Astrocyte of the spinal cord (primary cell): ENCODE data around the gene CDH26.

Source experiments
- DNase-seq: peaks from one replicate; pipeline ENCODE4 v3.0.0; 2011; ENCODE audit warnings: low read depth, low spot score
- H3K4me3 ChIP-seq: 2 replicates; pipeline ENCODE4 v1.5.1; 2011; ENCODE audit warnings: low read depth, mild to moderate bottlenecking, low read length, moderate library complexity
- in situ Hi-C: cut with HindIII; loops from 2 replicates; pipeline ENCODE4 v1.10.0; 2017; ENCODE audit warnings: low sequenced_read_pairs
- TF ChIP-seq, protein P1 (sequence below): IDR thresholded peaks from 2 replicates; pipeline ENCODE4 v1.5.1; 2012; ENCODE audit warnings: low read depth, mild to moderate bottlenecking, low read length, inconsistent platforms

The CDH26 gene

DNA sequence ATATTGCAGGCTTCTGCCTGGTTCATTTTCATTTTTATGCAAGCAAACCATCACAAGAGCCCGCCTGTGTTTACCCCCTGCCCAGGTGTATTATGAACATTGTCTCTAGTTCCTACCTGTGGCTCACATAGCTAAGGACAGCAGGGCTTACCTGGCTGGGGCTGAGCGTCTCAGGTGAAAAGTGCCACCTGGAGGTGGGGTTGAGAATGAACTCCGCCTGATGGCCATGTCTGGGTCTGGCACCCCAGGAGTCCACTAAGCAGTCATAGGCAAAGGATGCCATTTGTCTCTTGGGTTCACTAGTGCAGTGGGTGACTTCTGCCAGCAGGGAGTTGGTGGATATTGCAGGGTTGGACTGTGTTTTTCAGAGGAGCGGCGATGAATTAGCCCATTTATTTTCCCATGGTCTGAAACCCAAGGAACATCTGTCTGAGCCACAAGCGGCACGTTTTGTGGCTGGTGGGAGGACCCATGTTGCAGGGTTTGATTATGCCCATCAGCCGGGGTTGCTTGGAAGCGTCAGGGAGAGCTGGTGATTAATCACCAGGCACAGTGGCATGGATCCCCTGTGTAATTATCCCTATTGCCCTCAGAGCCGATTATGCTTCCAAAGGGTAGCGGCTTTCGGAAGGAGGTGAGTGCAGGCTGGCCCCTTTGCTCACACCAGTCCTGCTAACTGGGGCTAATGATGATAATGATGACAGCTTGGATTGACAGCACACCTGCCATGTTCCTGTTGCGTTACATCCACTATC lies 92.1 kb downstream of the CDH26 start:
- DNase-seq, result no peak
- TF ChIP-seq, protein P1, sequence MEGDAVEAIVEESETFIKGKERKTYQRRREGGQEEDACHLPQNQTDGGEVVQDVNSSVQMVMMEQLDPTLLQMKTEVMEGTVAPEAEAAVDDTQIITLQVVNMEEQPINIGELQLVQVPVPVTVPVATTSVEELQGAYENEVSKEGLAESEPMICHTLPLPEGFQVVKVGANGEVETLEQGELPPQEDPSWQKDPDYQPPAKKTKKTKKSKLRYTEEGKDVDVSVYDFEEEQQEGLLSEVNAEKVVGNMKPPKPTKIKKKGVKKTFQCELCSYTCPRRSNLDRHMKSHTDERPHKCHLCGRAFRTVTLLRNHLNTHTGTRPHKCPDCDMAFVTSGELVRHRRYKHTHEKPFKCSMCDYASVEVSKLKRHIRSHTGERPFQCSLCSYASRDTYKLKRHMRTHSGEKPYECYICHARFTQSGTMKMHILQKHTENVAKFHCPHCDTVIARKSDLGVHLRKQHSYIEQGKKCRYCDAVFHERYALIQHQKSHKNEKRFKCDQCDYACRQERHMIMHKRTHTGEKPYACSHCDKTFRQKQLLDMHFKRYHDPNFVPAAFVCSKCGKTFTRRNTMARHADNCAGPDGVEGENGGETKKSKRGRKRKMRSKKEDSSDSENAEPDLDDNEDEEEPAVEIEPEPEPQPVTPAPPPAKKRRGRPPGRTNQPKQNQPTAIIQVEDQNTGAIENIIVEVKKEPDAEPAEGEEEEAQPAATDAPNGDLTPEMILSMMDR, result no peak
- H3K4me3 ChIP-seq, result no peak overlapping the region
- in situ Hi-C loops, result no loop called here

DNA sequence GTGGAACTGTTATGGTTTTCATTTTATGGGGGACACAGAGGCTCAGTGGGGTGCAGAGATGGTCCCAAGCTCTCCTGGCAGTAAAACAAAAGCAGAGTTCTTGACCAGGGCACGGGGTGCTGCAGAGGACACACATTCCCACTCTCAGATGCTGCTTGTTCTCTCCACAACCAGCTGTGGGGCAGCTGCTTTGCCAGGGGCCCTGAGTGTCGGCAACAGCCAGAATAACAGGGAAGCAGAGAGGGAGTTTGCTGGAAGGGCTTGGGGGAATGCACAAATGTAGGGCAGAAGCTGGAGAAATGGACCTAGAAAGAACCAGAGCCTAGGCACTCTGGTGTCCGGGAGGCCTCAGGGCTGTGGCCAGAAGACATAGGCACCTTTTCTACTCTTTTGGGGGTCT lies 93.7 kb downstream of the CDH26 start:
- TF ChIP-seq, protein P1, result no peak
- in situ Hi-C loops, result no loop called here
- no peak overlapping the region for H3K4me3 ChIP-seq
- DNase-seq, result no peak

DNA sequence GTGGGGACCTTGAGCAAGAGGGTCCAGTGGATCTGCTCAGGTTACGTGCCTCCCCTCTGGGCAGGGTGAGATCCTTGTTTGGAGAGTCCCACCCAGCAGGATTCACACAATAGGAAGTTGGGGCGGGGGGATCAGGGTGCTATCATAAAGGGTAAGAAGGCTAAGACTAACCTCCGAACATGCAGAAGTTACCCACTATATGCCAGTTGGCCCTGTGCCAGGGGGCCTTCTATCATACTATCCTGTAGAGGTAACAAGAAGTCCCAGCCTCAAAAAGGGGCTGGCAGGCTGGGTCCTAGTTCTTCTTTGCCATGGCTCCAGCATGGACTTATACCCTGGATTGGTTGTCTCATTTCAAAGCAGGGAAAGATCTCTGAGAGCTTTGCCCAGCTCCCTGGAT lies 94.1 kb downstream of the CDH26 start:
- no peak overlapping the region for H3K4me3 ChIP-seq
- TF ChIP-seq, protein P1, result no peak
- in situ Hi-C loops, result no loop called here
- no peak for DNase-seq

- DNase-seq, result no peak
- H3K4me3 ChIP-seq, result no peak overlapping the region
- in situ Hi-C loops, result no loop called here
- TF ChIP-seq, protein P1, result no peak
Observed at GRCh38 chr20:60053125-60053817, 95.0 kb downstream of the CDH26 start.

GRCh38 chr20:60053818-60054190 lies 95.6 kb downstream of the CDH26 start:
- in situ Hi-C loops, result no loop called here
- TF ChIP-seq, protein P1, result no peak
- no peak overlapping the region for H3K4me3 ChIP-seq
- no peak for DNase-seq

GRCh38 chr20:60054716-60055634 lies 96.8 kb downstream of the CDH26 start:
- in situ Hi-C loops, result no loop called here
- TF ChIP-seq, protein P1, result no peak
- H3K4me3 ChIP-seq, result no peak overlapping the region
- DNase-seq, result no peak
